Endothelial cell of umbilical vein (primary cell): ENCODE data around the gene MGAT5. TPM values are rescaled to one million over a fixed set of nuclear protein-coding genes. Genes with fewer than 3 reads are reported as not detected.

ENCODE experiments used
- BruUV-seq: library from RNA; stranded (reverse); fragments of 400-500 nt; replicated peaks from 2 replicates; lab custom pipeline; 2021; lab: Mats Ljungman, UMichigan
- CTCF ChIA-PET: fragments of 300-600, 350-600 bp; sonication (Branson Sonifier 250); formaldehyde crosslinking; loops from one replicate; lab custom pipeline; 2021; ENCODE audit warnings: antibody characterized with exemption, inconsistent platforms; lab: Charles Lee
- POLR2A ChIA-PET: fragments of 300-600, 350-600 bp; sonication (Branson Sonifier 250); formaldehyde crosslinking; loops from one replicate; lab custom pipeline; 2021; ENCODE audit warnings: antibody characterized with exemption, inconsistent platforms; lab: Charles Lee
- DNase-seq: peaks from one replicate; pipeline ENCODE4 v3.0.0-alpha.2; 2011; ENCODE audit warnings: low read depth, low spot score
- FAIRE-seq: peaks from 2 replicates; lab custom pipeline; 2011; peaks lifted over from hg19 to GRCh38; lab: Jason Lieb, UNC
- H2AFZ ChIP-seq: 2 replicates; pipeline ENCODE4 v1.6.0; 2012; ENCODE audit warnings: low read depth, low read length, control low read depth, inconsistent platforms
- H3K27ac ChIP-seq: 2 replicates; pipeline ENCODE4 v1.5.1; 2011; ENCODE audit warnings: low read depth, mild to moderate bottlenecking, control low read depth, low read length, moderate library complexity; ENCODE audit not compliant: insufficient read depth
- H3K27me3 ChIP-seq, 2 experiments: 2 replicates each; pipeline versions ENCODE4 v1.6.0 to v1.6.1; 2011; ENCODE audit warnings: low read length in 2 of 2, mixed read lengths in 1 of 2; ENCODE audit not compliant: control insufficient read depth in 2 of 2, insufficient read depth in 2 of 2
- H3K36me3 ChIP-seq, 2 experiments: 2 replicates in 1 of 2; 3 replicates in 1 of 2; pipeline ENCODE4 v1.5.1; 2011; ENCODE audit warnings: low read length in 2 of 2, mild to moderate bottlenecking in 1 of 2, moderate library complexity in 1 of 2; ENCODE audit not compliant: control insufficient read depth in 2 of 2, insufficient read depth in 2 of 2; ENCODE audit errors: extremely low read depth in 1 of 2
- H3K4me1 ChIP-seq: 3 replicates; pipeline ENCODE4 v1.5.1; 2011; ENCODE audit warnings: mild to moderate bottlenecking, low read length; ENCODE audit not compliant: control insufficient read depth, insufficient read depth; ENCODE audit errors: extremely low read depth
- H3K4me2 ChIP-seq: 2 replicates; pipeline ENCODE4 v1.6.1; 2011; ENCODE audit warnings: low read length, control low read depth, mixed read lengths; ENCODE audit not compliant: insufficient read depth
- H3K4me3 ChIP-seq, 3 experiments: fragments of 200-600 bp in 1 of 3; sonication (generic), shearing (Covaris generic) in 1 of 3; replicated peaks in 1 of 3; 2 replicates each; pipeline ENCODE4 v1.5.1; 2011 to 2016; ENCODE audit warnings: control low read depth in 3 of 3, low read length in 3 of 3, mild to moderate bottlenecking in 2 of 3, inconsistent platforms in 1 of 3, low read depth in 1 of 3, moderate library complexity in 1 of 3; ENCODE audit not compliant: insufficient read depth in 1 of 3
- H3K79me2 ChIP-seq: 2 replicates; pipeline ENCODE4 v1.6.0; 2012; ENCODE audit warnings: low read length, inconsistent platforms; ENCODE audit not compliant: control insufficient read depth, insufficient read depth
- H3K9ac ChIP-seq: replicated peaks from 2 replicates; pipeline ENCODE3; 2011; ENCODE audit warnings: low read length, control low read depth; ENCODE audit not compliant: insufficient read depth; ENCODE audit errors: extremely low read depth
- H3K9me1 ChIP-seq: replicated peaks from 3 replicates; pipeline ENCODE4 v1.6.0; 2011; ENCODE audit warnings: mild to moderate bottlenecking, low read length; ENCODE audit not compliant: control insufficient read depth, insufficient read depth; ENCODE audit errors: extremely low read depth
- H3K9me3 ChIP-seq: replicated peaks from 2 replicates; pipeline ENCODE4 v1.5.1; 2012; ENCODE audit warnings: low read length, inconsistent platforms; ENCODE audit not compliant: control insufficient read depth, insufficient read depth
- H4K20me1 ChIP-seq: replicated peaks from 2 replicates; pipeline ENCODE3; 2011; ENCODE audit warnings: mild to moderate bottlenecking, low read length; ENCODE audit not compliant: control insufficient read depth, insufficient read depth; ENCODE audit errors: extremely low read depth
- EZH2 ChIP-seq: IDR thresholded peaks from 2 replicates; pipeline ENCODE4 v1.6.1; 2012; ENCODE audit warnings: borderline replicate concordance, low read depth, mild to moderate bottlenecking, moderate library complexity, low read length, inconsistent platforms; ENCODE audit not compliant: severe bottlenecking
- FOS ChIP-seq: IDR thresholded peaks from 2 replicates; pipeline ENCODE4 v1.6.1; 2011; ENCODE audit warnings: mild to moderate bottlenecking, low read length, moderate library complexity, borderline replicate concordance; ENCODE audit not compliant: insufficient read depth
- GATA2 ChIP-seq: IDR thresholded peaks from 2 replicates; pipeline ENCODE4 v1.7.0; 2011; ENCODE audit warnings: low read depth, mild to moderate bottlenecking, moderate library complexity, mixed read lengths, low read length; ENCODE audit not compliant: insufficient read length, insufficient read depth
- JUN ChIP-seq: IDR thresholded peaks from 2 replicates; pipeline ENCODE4 v1.6.1; 2011; ENCODE audit warnings: borderline replicate concordance, low read depth; ENCODE audit not compliant: insufficient read length, insufficient read depth
- MYC ChIP-seq: IDR thresholded peaks from one replicate; pipeline ENCODE4 v1.6.1; 2011; ENCODE audit warnings: mild to moderate bottlenecking, low read depth, low read length
- POLR2A ChIP-seq: IDR thresholded peaks from 2 replicates; pipeline ENCODE4 v1.6.1; 2012; ENCODE audit warnings: low read depth, mild to moderate bottlenecking, control low read depth, low read length
- POLR2AphosphoS5 ChIP-seq: IDR thresholded peaks from 2 replicates; pipeline ENCODE4 v1.6.1; 2012; ENCODE audit warnings: low read depth, mild to moderate bottlenecking, control low read depth, low read length, moderate library complexity; ENCODE audit not compliant: insufficient read depth
- dilution Hi-C: fragments of 300-500 bp; cut with MboI; formaldehyde crosslinking; loops from one replicate; pipeline ENCODE4 v1.15.0; 2019; ENCODE audit warnings: low sequenced_read_pairs; ENCODE audit not compliant: extremely low pct_ligation_motif_present
- intact Hi-C: fragments of 100-400 bp; cut with micrococcal nuclease; formaldehyde crosslinking; loops from one replicate; pipeline ENCODE4 v1.10.0; 2022
- polyA plus RNA-seq, 4 experiments: library from polyadenylated mRNA; depleted of rRNA in 3 of 4; stranded (reverse) in 3 of 4; unstranded in 1 of 4; fragments of >200 nt; gene quantifications; 2 replicates each; pipeline versions ENCODE4 v1.2.1 to v1.2.3, GENCODE V29; 2011 to 2012; ENCODE audit warnings: missing spikeins in 1 of 4
- total RNA-seq: library from RNA; stranded (reverse); gene quantifications from 2 replicates; pipeline ENCODE4 v1.2.3, GENCODE V29; 2021
- TF ChIP-seq, protein P1 (sequence below): IDR thresholded peaks from 2 replicates; pipeline ENCODE4 v1.6.1; 2011; ENCODE audit not compliant: insufficient read depth, insufficient read length
- TF ChIP-seq, protein P2 (sequence below), 2 donors: IDR thresholded peaks; 1 replicate in 1 of 2; 2 replicates in 1 of 2; pipeline ENCODE4 v1.5.1; 2011; ENCODE audit warnings: low read length in 2 of 2, mild to moderate bottlenecking in 2 of 2, moderate library complexity in 2 of 2, control low read depth in 1 of 2, inconsistent platforms in 1 of 2, low read depth in 1 of 2; ENCODE audit not compliant: insufficient read depth in 1 of 2; ENCODE audit errors: extremely low read depth in 1 of 2

Gene MGAT5
- total and polyA plus RNA-seq, 2 donors (not counting 3 experiments of a cell fraction or from before 2014, with no cell fraction given): 17.7 to 84.1 TPM

DNA sequence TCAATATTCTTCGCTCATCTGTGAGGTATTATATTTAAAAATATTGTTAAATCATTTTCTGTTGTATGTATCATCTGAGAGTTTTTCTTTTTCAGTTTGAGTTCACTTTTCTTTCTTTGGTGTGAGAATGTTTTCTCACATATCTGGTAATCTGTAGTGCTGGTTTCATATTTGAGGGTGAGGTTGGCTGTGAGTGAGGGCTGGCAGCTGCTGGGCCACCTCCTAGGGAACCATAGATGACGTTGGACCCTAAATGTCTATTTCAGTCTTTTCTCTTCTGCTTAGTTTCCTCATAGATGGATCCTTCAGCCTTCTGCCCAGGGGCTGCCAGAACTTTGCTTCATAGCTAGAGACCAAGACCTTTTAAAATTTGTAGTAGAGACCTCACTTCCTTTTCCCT is 33.5 kb downstream of the MGAT5 start:
- DNase-seq (no peak), FAIRE-seq (no peak)
- Histone ChIP-seq H3K79me2 (no peaks in the 10 kb centered on the region), H3K4me1 (peaks cover 14% of the 10 kb centered on the region), H3K9ac (no peak overlapping the region), H3K9me1 (no peaks in the 10 kb centered on the region), H3K4me3 (no peak overlapping the region), H3K9me3 (no peaks in the 10 kb centered on the region), H4K20me1 (no peaks in the 10 kb centered on the region), H3K36me3 (no peaks in the 10 kb centered on the region), H3K4me2 (no peak overlapping the region), H3K27me3 (no peaks in the 10 kb centered on the region), H2AFZ (no peak overlapping the region), H3K27ac (no peak overlapping the region)
- CTCF ChIA-PET: no interaction called here
- no TSS peak for BruUV-seq
- POLR2A ChIA-PET: no interaction called here
- TF ChIP-seq POLR2AphosphoS5 (no peak), EZH2 (no peak), MYC (no peak), FOS (no peak), POLR2A (no peak), JUN (no peak), GATA2 (no peak)
- TF ChIP-seq, protein P1, sequence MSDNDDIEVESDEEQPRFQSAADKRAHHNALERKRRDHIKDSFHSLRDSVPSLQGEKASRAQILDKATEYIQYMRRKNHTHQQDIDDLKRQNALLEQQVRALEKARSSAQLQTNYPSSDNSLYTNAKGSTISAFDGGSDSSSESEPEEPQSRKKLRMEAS: no peak
- TF ChIP-seq, protein P2, sequence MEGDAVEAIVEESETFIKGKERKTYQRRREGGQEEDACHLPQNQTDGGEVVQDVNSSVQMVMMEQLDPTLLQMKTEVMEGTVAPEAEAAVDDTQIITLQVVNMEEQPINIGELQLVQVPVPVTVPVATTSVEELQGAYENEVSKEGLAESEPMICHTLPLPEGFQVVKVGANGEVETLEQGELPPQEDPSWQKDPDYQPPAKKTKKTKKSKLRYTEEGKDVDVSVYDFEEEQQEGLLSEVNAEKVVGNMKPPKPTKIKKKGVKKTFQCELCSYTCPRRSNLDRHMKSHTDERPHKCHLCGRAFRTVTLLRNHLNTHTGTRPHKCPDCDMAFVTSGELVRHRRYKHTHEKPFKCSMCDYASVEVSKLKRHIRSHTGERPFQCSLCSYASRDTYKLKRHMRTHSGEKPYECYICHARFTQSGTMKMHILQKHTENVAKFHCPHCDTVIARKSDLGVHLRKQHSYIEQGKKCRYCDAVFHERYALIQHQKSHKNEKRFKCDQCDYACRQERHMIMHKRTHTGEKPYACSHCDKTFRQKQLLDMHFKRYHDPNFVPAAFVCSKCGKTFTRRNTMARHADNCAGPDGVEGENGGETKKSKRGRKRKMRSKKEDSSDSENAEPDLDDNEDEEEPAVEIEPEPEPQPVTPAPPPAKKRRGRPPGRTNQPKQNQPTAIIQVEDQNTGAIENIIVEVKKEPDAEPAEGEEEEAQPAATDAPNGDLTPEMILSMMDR (IDR thresholded peaks at IDR 0.05; ENCODE audit: extremely low read depth in 1 of 2, insufficient read depth in 1 of 2, low read depth in 1 of 2, low read length in 2 of 2): no peak
- dilution Hi-C loops (no loop called here), intact Hi-C loops (no loop called here)
